ENCODE results near the gene TSPAN18.

Gene TSPAN18

DNA sequence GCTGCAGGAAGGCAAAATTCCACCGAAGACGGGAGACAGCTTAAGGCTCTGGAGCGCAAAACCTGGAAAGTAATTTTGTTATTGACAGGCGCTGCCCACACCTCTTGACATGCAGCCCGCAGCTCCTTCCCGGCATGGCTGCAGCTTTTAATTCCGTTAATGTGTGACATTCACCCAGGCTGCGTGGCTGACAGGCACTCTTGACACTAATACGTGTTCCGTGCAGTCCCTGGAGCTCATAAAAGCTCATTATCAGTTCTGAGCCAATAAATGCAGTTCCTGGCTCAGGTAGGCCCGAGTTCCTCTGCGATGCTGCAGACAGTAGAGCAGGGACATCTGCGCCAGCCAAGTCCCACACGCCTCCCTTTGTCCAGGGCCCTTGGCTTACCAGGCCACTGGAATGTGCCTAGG lies 34.8 kb downstream of the TSPAN18 start:
- DNase-seq: no peak

- DNase-seq: no peak
These were observed 36.5 kb downstream of the TSPAN18 start for GRCh38 chr11:44763121-44763820.

DNA sequence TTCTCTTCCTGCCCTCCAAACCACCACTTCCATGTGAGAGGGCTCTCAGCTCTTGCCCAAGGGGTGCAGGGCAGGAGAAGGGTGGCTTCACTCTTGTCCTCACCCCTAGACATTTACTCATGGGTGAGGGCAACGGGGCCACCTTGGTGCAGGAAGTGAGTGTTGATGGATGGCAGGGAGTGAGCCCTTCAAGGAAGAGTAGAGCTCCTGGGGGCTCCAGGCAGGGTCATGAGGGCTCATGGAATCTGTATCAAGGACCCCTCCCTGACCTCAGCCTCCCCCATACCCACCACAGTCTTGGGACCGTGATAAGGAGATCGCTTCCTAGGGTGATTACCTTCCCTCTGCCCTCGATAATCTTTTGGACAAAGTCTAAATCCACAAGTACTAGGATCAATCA lies 37.8 kb downstream of the TSPAN18 start:
- DNase-seq: no peak

- no peak for DNase-seq
These were observed 38.3 kb downstream of the TSPAN18 start for GRCh38 chr11:44765026-44765595.

- no peak for DNase-seq
These were observed 38.9 kb downstream of the TSPAN18 start for GRCh38 chr11:44765676-44766075.

- no peak for DNase-seq
These were observed 39.6 kb downstream of the TSPAN18 start for GRCh38 chr11:44766112-44766971.

GRCh38 chr11:44766972-44767278 lies 40.2 kb downstream of the TSPAN18 start:
- DNase-seq: no peak

DNA sequence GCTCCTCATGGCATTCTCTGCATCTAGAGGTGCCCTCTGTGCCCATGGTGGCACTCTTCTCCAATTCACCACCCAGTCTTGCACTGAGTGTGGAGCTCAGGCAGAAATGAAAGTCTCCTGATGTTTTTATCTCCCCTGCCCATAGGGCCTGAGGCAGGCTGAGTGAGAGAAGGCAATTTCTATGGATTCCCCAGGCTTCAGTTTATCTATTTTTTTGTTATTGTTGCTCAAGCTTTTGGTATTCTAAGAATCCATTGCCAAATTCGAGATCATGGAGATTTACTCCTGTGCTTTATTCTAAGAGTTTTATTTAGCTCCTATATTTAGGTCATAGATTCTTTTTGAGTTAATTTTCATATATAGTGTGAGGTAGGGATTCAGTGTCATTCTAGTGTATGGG lies 40.7 kb downstream of the TSPAN18 start:
- DNase-seq: no peak

- no peak for DNase-seq
These were observed 43.6 kb downstream of the TSPAN18 start for GRCh38 chr11:44770401-44770800.

DNA sequence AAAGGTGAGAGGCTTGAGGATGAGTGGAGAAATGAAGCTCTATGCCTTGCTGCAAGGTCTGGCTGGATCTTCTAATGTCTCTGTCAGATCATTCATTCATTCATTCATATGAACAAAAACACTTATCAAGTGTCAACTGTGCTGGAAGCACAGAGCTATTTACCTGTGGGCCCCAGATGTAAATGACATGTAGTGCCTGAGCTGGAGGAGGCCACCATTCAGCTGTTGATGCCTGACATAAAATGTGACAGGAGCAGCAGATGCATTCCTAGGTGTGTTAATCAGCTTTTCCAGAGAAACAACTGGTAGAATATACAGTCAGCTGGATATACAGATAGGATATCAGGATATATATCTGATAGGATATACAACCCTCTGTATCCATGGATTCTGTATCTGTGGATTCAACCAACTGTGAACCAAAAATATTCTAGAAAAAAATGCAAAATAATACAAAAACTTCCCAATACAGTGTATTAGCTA lies 44.5 kb downstream of the TSPAN18 start:
- DNase-seq: no peak

DNA sequence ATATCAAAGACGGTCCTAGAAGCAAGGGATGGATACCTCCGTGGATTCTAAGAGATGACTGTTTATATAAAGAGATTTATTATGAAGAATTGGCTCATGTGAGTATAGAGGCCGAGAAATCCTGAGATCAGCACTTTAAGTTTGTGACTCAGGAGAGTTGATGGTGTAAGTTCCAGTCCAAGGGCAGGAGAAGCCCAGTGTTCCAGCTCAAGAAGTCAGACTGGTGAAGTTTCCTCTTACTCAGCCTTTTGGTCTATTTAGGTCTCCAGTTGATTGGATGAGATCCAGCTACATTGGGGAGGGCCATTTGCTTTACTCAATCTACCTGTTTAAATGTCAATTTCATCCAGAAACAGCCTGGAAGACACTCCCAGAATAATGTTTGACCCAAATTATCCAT lies 45.1 kb downstream of the TSPAN18 start:
- DNase-seq: no peak

- DNase-seq: no peak
These were observed 46.7 kb downstream of the TSPAN18 start for GRCh38 chr11:44773351-44773965.

GRCh38 chr11:44774108-44774507 lies 47.3 kb downstream of the TSPAN18 start:
- no peak for DNase-seq

GRCh38 chr11:44774731-44775130 lies 48.0 kb downstream of the TSPAN18 start:
- no peak for DNase-seq

- DNase-seq: no peak
These were observed 48.7 kb downstream of the TSPAN18 start for GRCh38 chr11:44775366-44775984.

- DNase-seq: no peak
These were observed 49.3 kb downstream of the TSPAN18 start for GRCh38 chr11:44775985-44776446.

GRCh38 chr11:44776551-44777208 lies 49.9 kb downstream of the TSPAN18 start:
- DNase-seq: no peak

GRCh38 chr11:44777209-44778194 lies 50.7 kb downstream of the TSPAN18 start:
- no peak for DNase-seq

- no peak for DNase-seq
These were observed 51.7 kb downstream of the TSPAN18 start for GRCh38 chr11:44778195-44779100.

Data from NCI-H526 treated with DMSO at 0.1 percent for 48 hours (cell line).